HUES48 (cell line): ENCODE data around the gene MYO5C.

Source experiments
- H3K27ac ChIP-seq: one replicate; pipeline ENCODE4 v1.7.0; 2013; ENCODE audit warnings: low read depth, low read length, inconsistent platforms
- H3K27me3 ChIP-seq: 2 replicates; pipeline ENCODE4 v1.6.1; 2013; ENCODE audit warnings: mild to moderate bottlenecking, low read length; ENCODE audit not compliant: control insufficient read depth, insufficient read depth
- H3K36me3 ChIP-seq: 2 replicates; pipeline ENCODE4 v1.6.1; 2013; ENCODE audit warnings: low read length; ENCODE audit not compliant: control insufficient read depth, insufficient read depth
- H3K4me1 ChIP-seq: 2 replicates; pipeline ENCODE4 v1.6.1; 2013; ENCODE audit warnings: mild to moderate bottlenecking, low read length; ENCODE audit not compliant: control insufficient read depth, insufficient read depth
- H3K4me3 ChIP-seq: 2 replicates; pipeline ENCODE4 v1.5.1; 2013; ENCODE audit warnings: mild to moderate bottlenecking, low read depth, low read length
- H3K9ac ChIP-seq: 2 replicates; pipeline ENCODE4 v1.6.1; 2013; ENCODE audit warnings: mild to moderate bottlenecking, low read depth, low read length, moderate library complexity
- H3K9me3 ChIP-seq: 2 replicates; pipeline ENCODE4 v1.6.1; 2013; ENCODE audit warnings: low read length; ENCODE audit not compliant: control insufficient read depth, insufficient read depth

The MYO5C gene

DNA sequence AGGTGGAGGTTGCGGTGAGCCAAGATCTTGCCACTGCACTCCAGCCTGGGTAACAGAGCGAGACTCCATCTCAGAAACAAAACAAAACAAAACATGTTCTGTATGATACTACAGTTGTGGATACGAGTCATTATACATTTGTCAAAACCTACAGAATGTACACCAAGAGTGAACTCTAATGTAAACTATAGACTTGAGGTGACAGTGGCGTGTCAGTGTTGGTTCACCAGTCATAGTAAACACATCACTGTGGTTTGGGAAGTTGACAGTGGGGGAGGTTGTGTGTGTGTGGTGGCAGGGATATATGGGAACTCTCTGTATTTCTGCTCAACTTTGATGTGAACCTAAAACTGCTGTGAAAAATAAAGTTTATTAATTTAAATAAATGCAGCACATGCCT lies 71.4 kb downstream of the MYO5C start:
- Histone ChIP-seq H3K27ac (no peak overlapping the region), H3K9ac (no peak overlapping the region), H3K9me3 (no peaks in the 10 kb centered on the region), H3K4me3 (no peak overlapping the region), H3K4me1 (no peaks in the 10 kb centered on the region; the same call in 1 of the 2 replicates), H3K27me3 (no peaks in the 10 kb centered on the region), H3K36me3 (peaks cover 80% of the 10 kb centered on the region)

- Histone ChIP-seq H3K27ac (no peak overlapping the region), H3K9ac (no peak overlapping the region), H3K4me1 (no peaks in the 10 kb centered on the region), H3K36me3 (peaks cover 94% of the 10 kb centered on the region), H3K9me3 (no peaks in the 10 kb centered on the region), H3K4me3 (no peak overlapping the region), H3K27me3 (no peaks in the 10 kb centered on the region)
These were observed 73.9 kb downstream of the MYO5C start for GRCh38 chr15:52221730-52222129.

- Histone ChIP-seq H3K27me3 (no peaks in the 10 kb centered on the region), H3K36me3 (peaks cover 94% of the 10 kb centered on the region), H3K9ac (no peak overlapping the region), H3K9me3 (no peaks in the 10 kb centered on the region), H3K27ac (no peak overlapping the region), H3K4me3 (no peak overlapping the region), H3K4me1 (no peaks in the 10 kb centered on the region)
These were observed 74.5 kb downstream of the MYO5C start for GRCh38 chr15:52220937-52221660.

DNA sequence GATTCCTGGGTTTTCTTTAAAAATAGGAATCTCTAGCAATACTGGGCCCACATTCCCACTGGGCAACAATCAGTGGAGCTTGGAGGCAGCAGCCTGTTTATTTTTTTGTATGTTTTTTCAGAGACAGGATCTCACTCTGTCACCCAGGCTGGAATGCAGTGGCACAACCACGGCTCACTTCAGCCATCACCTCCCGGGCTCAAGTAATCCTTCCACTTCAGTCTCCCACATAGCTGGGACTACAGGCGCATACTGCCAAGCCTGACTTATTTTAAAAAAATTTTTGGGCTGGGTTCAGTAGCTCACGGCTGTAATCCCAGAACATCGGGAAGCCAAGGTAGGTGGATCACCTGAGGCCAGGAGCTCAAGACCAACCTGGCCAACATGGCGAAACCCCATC lies 75.4 kb downstream of the MYO5C start:
- no peak overlapping the region for H3K27ac ChIP-seq
- no peak overlapping the region for H3K4me3 ChIP-seq
- no peaks in the 10 kb centered on the region for H3K4me1 ChIP-seq
- no peaks in the 10 kb centered on the region for H3K9me3 ChIP-seq
- H3K36me3 ChIP-seq = peaks cover 97% of the 10 kb centered on the region
- no peaks in the 10 kb centered on the region for H3K27me3 ChIP-seq
- H3K9ac ChIP-seq = no peak overlapping the region

GRCh38 chr15:52218816-52219215 lies 76.8 kb downstream of the MYO5C start:
- Histone ChIP-seq H3K36me3 (peaks cover 96% of the 10 kb centered on the region), H3K27ac (no peak overlapping the region), H3K9me3 (no peaks in the 10 kb centered on the region), H3K9ac (no peak overlapping the region), H3K4me3 (no peak overlapping the region), H3K4me1 (no peaks in the 10 kb centered on the region), H3K27me3 (no peaks in the 10 kb centered on the region)

DNA sequence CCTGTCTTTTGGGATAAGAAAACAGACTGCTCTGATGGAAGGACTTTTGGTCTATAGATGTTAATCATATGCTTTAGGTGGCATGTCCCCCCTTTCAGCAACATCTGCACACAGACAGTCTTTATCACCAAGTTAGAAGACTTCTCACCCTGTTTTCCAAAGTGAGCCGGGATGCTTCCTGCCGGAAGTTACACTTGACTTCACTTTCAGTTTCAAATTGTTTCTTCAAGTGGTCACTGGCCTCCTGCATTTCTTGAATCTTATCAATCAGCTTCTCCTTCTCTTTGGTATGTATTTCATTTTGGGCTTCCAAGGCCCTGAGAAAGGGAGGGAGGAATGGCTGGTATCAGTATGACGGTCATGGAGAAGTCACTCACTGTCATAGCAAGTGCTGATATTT lies 77.2 kb downstream of the MYO5C start:
- Histone ChIP-seq H3K9me3 (no peaks in the 10 kb centered on the region), H3K9ac (no peak overlapping the region), H3K4me3 (no peak overlapping the region), H3K4me1 (no peaks in the 10 kb centered on the region), H3K36me3 (peaks cover 96% of the 10 kb centered on the region), H3K27ac (no peak overlapping the region), H3K27me3 (no peaks in the 10 kb centered on the region)

DNA sequence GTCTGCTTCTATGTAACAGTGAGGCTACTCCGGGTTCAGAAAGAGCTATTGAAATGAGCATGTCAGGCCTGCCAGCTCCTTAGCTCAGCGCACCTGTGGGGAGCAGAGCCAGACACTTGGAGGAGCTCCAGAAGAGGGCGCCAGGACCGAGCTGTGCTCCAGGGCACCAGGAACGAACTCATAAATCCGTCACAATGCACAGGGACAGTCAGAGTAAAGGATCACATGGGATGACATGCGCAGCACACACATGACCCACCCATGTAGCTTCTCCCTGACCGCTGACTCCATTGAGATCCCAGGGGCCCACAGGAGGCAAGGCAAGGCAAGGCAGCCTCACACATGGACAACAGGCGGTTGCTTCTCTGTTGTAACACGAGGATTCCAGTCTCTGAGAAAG lies 78.4 kb downstream of the MYO5C start:
- H3K4me3 ChIP-seq = no peak overlapping the region
- peaks cover 97% of the 10 kb centered on the region for H3K36me3 ChIP-seq
- no peak overlapping the region for H3K9ac ChIP-seq
- H3K27ac ChIP-seq = no peak overlapping the region
- no peaks in the 10 kb centered on the region for H3K9me3 ChIP-seq
- no peaks in the 10 kb centered on the region for H3K4me1 ChIP-seq
- no peaks in the 10 kb centered on the region for H3K27me3 ChIP-seq

GRCh38 chr15:52214553-52214952 lies 81.1 kb downstream of the MYO5C start:
- H3K36me3 ChIP-seq = peaks cover 91% of the 10 kb centered on the region
- H3K27me3 ChIP-seq = no peaks in the 10 kb centered on the region
- no peak overlapping the region for H3K9ac ChIP-seq
- no peaks in the 10 kb centered on the region for H3K9me3 ChIP-seq
- no peak overlapping the region for H3K27ac ChIP-seq
- H3K4me3 ChIP-seq = no peak overlapping the region
- H3K4me1 ChIP-seq = no peaks in the 10 kb centered on the region

- no peaks in the 10 kb centered on the region for H3K27me3 ChIP-seq
- no peaks in the 10 kb centered on the region for H3K9me3 ChIP-seq
- no peak overlapping the region for H3K9ac ChIP-seq
- H3K4me1 ChIP-seq = no peaks in the 10 kb centered on the region
- H3K36me3 ChIP-seq = peaks cover 77% of the 10 kb centered on the region
- H3K27ac ChIP-seq = no peak overlapping the region
- no peak overlapping the region for H3K4me3 ChIP-seq
These were observed 82.4 kb downstream of the MYO5C start for GRCh38 chr15:52213206-52213605.

DNA sequence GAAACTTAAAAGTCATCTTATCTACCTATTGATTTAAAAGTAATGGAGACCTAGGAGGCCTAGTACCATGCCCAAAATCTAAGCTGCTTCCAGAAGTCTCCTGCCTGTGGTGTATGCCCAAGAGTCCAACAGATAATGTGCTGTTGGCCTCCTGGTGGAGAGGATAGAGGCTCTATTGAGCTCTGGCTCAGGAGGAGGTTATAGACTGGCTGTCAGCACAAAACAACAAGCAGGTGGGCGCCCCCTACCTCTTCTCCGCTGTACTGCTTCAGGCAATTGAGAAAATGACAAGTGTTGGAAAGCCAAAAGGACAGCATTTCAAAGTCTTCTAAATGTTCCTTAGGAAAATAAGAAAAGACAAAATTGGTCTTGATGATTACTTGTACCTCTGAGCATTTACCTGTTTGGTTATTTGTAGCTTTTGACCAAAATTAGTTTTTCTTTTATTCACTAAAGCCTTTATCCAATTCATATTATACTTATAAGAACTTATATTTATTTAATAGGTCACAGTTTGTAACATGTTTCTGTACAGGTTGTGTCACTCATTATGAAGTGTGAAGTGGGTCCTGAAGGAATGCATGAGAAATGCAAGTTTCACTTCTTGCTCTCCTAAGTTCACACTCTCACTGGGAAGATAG lies 87.2 kb downstream of the MYO5C start:
- peaks cover 8% of the 10 kb centered on the region; the same call in 1 of the 2 replicates for H3K4me1 ChIP-seq
- no peak overlapping the region for H3K9ac ChIP-seq
- H3K36me3 ChIP-seq = peaks cover 74% of the 10 kb centered on the region
- H3K4me3 ChIP-seq = no peak overlapping the region
- no peaks in the 10 kb centered on the region for H3K27me3 ChIP-seq
- no peak overlapping the region for H3K27ac ChIP-seq
- no peaks in the 10 kb centered on the region for H3K9me3 ChIP-seq

DNA sequence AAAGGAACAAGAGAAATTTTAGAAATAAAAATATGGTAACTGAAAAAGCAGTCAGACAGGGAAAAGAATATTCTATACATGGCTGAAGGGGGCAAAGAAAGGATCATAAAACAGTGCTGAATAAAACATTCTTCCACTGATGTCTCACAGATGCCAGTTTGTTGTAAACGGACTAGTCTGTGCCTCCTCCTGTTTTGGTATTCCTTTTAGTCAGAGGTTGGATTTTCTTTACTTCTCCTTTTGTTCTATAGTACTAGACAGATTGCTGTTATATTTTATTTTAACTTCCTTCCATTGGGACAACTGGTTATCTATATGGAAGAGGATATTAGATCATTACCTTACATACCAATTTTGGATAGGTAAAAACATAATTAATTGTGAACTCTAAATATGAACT lies 88.4 kb downstream of the MYO5C start:
- H3K4me3 ChIP-seq = no peak overlapping the region
- H3K9ac ChIP-seq = no peak overlapping the region
- no peaks in the 10 kb centered on the region for H3K9me3 ChIP-seq
- H3K27ac ChIP-seq = no peak overlapping the region
- H3K27me3 ChIP-seq = no peaks in the 10 kb centered on the region
- peaks cover 8% of the 10 kb centered on the region; the same call in 1 of the 2 replicates for H3K4me1 ChIP-seq
- H3K36me3 ChIP-seq = peaks cover 61% of the 10 kb centered on the region
